K562 (cell line): ENCODE measurements around the gene HSD17B11.

Source experiments
- KAT7 ChIP-seq: sonication (generic); formaldehyde crosslinking; IDR thresholded peaks from 2 replicates; pipeline ENCODE4 v1.8.0; 2022; ENCODE audit warnings: missing genetic modification reagents, mild to moderate bottlenecking, borderline replicate concordance
- MED1 ChIP-seq: sonication (generic); formaldehyde crosslinking; IDR thresholded peaks from 2 replicates; pipeline ENCODE4 v1.8.1; 2023; ENCODE audit warnings: missing genetic modification reagents, borderline replicate concordance
- NFRKB ChIP-seq: fragments of 450-650 bp; IDR thresholded peaks from 2 replicates; pipeline ENCODE4 v1.6.1; 2016; ENCODE audit warnings: low read depth
- NR3C1 ChIP-seq: sonication (generic); formaldehyde crosslinking; IDR thresholded peaks from 2 replicates; pipeline ENCODE4 v1.8.1; 2022; ENCODE audit warnings: missing genetic modification reagents
- PCBP1 ChIP-seq: fragments of 200-400 bp; formaldehyde crosslinking; IDR thresholded peaks from 2 replicates; pipeline ENCODE4 v1.6.1; 2018; ENCODE audit warnings: mild to moderate bottlenecking, low read depth, low read length; ENCODE audit not compliant: poor library complexity, severe bottlenecking
- RBM39 ChIP-seq: fragments of 200-400 bp; formaldehyde crosslinking; optimal IDR thresholded peaks from 2 replicates; pipeline ENCODE3; 2018; ENCODE audit warnings: low read depth, low read length
- RCOR1 ChIP-seq, 2 experiments: IDR thresholded peaks; 2 replicates each; pipeline ENCODE4 v1.6.1; 2012; ENCODE audit warnings: low read depth in 2 of 2, low read length in 2 of 2, borderline replicate concordance in 1 of 2, improper control_type of control experiment in 1 of 2
- SIRT6 ChIP-seq: IDR thresholded peaks from one replicate; pipeline ENCODE4 v1.6.1; 2012; ENCODE audit warnings: low read depth, mild to moderate bottlenecking, control low read depth, inconsistent platforms, low read length, moderate library complexity
- TF ChIP-seq, protein P1 (sequence below), 3 experiments: IDR thresholded peaks in 2 of 3; conservative IDR thresholded peaks in 1 of 3; 2 replicates each; pipeline ENCODE4 v1.5.1; 2011 to 2012; ENCODE audit warnings: low read length in 3 of 3, mild to moderate bottlenecking in 3 of 3, control low read depth in 2 of 3, improper control_type of control experiment in 1 of 3, inconsistent platforms in 1 of 3, low read depth in 1 of 3, mixed read lengths in 1 of 3, moderate library complexity in 1 of 3; ENCODE audit not compliant: insufficient read depth in 2 of 3
- TF ChIP-seq, protein P2 (sequence below): fragments of 250-450 bp; sonication (Bioruptor Pico); IDR thresholded peaks from 2 replicates; pipeline ENCODE4 v1.4.0; 2020; ENCODE audit warnings: mild to moderate bottlenecking, moderate library complexity

DNA sequence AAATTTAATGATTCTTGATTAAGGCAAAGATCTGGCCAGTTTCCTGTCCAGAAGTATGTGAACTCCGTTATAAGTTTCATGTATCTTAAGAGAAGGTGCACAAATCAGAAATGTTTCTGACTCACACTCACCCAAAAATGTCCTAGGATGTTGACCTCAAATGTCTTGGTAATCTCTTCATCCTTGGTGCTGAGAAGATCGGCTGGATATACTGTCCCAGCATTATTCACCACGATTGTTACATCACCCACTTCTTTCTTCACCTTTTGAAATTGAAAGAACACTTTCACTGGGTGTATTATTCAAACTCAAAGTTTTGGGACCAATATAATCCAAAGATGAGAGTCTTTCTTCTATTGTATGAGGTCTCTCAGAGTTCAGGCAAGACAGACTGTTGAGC, 74.0 kb downstream of the HSD17B11 start:
- TF ChIP-seq KAT7: no peak
- no peak for TF ChIP-seq NR3C1 (CRISPR knock-in tag)
- TF ChIP-seq RBM39: no peak
- TF ChIP-seq MED1 (CRISPR knock-in tag): no peak
- no peak for TF ChIP-seq RCOR1 (IDR thresholded peaks at IDR 0.05; ENCODE audit: borderline replicate concordance in 1 of 2, low read depth in 2 of 2, low read length in 2 of 2)
- TF ChIP-seq, protein P1, sequence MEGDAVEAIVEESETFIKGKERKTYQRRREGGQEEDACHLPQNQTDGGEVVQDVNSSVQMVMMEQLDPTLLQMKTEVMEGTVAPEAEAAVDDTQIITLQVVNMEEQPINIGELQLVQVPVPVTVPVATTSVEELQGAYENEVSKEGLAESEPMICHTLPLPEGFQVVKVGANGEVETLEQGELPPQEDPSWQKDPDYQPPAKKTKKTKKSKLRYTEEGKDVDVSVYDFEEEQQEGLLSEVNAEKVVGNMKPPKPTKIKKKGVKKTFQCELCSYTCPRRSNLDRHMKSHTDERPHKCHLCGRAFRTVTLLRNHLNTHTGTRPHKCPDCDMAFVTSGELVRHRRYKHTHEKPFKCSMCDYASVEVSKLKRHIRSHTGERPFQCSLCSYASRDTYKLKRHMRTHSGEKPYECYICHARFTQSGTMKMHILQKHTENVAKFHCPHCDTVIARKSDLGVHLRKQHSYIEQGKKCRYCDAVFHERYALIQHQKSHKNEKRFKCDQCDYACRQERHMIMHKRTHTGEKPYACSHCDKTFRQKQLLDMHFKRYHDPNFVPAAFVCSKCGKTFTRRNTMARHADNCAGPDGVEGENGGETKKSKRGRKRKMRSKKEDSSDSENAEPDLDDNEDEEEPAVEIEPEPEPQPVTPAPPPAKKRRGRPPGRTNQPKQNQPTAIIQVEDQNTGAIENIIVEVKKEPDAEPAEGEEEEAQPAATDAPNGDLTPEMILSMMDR (IDR thresholded peaks at IDR 0.05 in 2 of 3, conservative IDR thresholded peaks at IDR 0.05 in 1 of 3; ENCODE audit: insufficient read depth in 2 of 3, low read depth in 1 of 3, low read length in 3 of 3): no peak
- TF ChIP-seq NFRKB: no peak
- TF ChIP-seq, protein P2, sequence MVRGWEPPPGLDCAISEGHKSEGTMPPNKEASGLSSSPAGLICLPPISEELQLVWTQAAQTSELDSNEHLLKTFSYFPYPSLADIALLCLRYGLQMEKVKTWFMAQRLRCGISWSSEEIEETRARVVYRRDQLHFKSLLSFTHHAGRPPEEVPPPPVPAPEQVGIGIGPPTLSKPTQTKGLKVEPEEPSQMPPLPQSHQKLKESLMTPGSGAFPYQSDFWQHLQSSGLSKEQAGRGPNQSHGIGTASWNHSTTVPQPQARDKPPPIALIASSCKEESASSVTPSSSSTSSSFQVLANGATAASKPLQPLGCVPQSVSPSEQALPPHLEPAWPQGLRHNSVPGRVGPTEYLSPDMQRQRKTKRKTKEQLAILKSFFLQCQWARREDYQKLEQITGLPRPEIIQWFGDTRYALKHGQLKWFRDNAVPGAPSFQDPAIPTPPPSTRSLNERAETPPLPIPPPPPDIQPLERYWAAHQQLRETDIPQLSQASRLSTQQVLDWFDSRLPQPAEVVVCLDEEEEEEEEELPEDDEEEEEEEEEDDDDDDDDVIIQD (CRISPR knock-in tag): no peak
- no peak for TF ChIP-seq PCBP1
- no peak for TF ChIP-seq SIRT6
